H1 (cell line): ENCODE measurements around the gene RNF128. TPM values are rescaled to one million over a fixed set of nuclear protein-coding genes. Genes with fewer than 3 reads are reported as not detected.

Source experiments
- CTCF ChIA-PET: fragments of 300-600 bp; sonication (Branson Sonifier 250); formaldehyde crosslinking; loops from one replicate; lab custom pipeline; 2021; ENCODE audit not compliant: partially characterized antibody; lab: Charles Lee
- POLR2A ChIA-PET: fragments of 300-600 bp; sonication (Branson Sonifier 250); formaldehyde crosslinking; loops from one replicate; lab custom pipeline; 2021; ENCODE audit warnings: inconsistent platforms; ENCODE audit not compliant: partially characterized antibody; lab: Charles Lee
- DNase-seq, 2 experiments: peaks; one replicate each; pipeline versions ENCODE4 v3.0.0 to v3.0.0-alpha.2; 2010 to 2022; ENCODE audit warnings: low spot score in 2 of 2, low read depth in 1 of 2, mixed read lengths in 1 of 2
- FAIRE-seq: peaks from 2 replicates; lab custom pipeline; 2011; peaks lifted over from hg19 to GRCh38; lab: Jason Lieb, UNC
- H2AFZ ChIP-seq: 2 replicates; pipeline ENCODE4 v1.8.1; 2012; ENCODE audit warnings: low read length, inconsistent platforms
- H2AK5ac ChIP-seq: 2 replicates; pipeline ENCODE4 v1.6.1; 2013; ENCODE audit warnings: low read depth, low read length
- H2BK120ac ChIP-seq: replicated peaks from 2 replicates; pipeline ENCODE3; 2013; ENCODE audit warnings: low read depth, low read length, inconsistent platforms
- H2BK12ac ChIP-seq: 2 replicates; pipeline ENCODE4 v1.6.1; 2013; ENCODE audit warnings: low read depth, low read length
- H2BK15ac ChIP-seq: 2 replicates; pipeline ENCODE4 v1.6.1; 2013; ENCODE audit warnings: low read length
- H2BK20ac ChIP-seq: 2 replicates; pipeline ENCODE4 v1.6.1; 2013; ENCODE audit warnings: low read length
- H2BK5ac ChIP-seq: 2 replicates; pipeline ENCODE4 v1.6.1; 2013; ENCODE audit warnings: low read depth, low read length
- H3K14ac ChIP-seq: 2 replicates; pipeline ENCODE4 v1.6.1; 2013; ENCODE audit warnings: inconsistent platforms; ENCODE audit not compliant: insufficient read length
- H3K18ac ChIP-seq: 2 replicates; pipeline ENCODE4 v1.6.1; 2013; ENCODE audit warnings: low read length; ENCODE audit errors: extremely low read depth
- H3K23ac ChIP-seq: 2 replicates; pipeline ENCODE4 v1.6.1; 2013; ENCODE audit warnings: inconsistent platforms; ENCODE audit not compliant: insufficient read length
- H3K23me2 ChIP-seq: 2 replicates; pipeline ENCODE4 v1.6.1; 2013; ENCODE audit warnings: low read depth, low read length
- H3K27ac ChIP-seq: 2 replicates; pipeline ENCODE4 v1.6.1; 2011; ENCODE audit warnings: low read depth, low read length, inconsistent platforms
- H3K27me3 ChIP-seq, 4 experiments: replicated peaks in 1 of 4; 1 replicate in 1 of 4; 2 replicates in 3 of 4; pipeline versions ENCODE4 v1.6.1 to v1.8.1; 2011 to 2013; ENCODE audit warnings: low read length in 3 of 4, mild to moderate bottlenecking in 3 of 4, inconsistent platforms in 2 of 4, mixed read lengths in 2 of 4, moderate library complexity in 1 of 4; ENCODE audit not compliant: control insufficient read depth in 3 of 4, insufficient read depth in 3 of 4; ENCODE audit errors: extremely low read depth in 1 of 4
- H3K36me3 ChIP-seq, 4 experiments: 2 replicates each; pipeline versions ENCODE4 v1.6.1 to v1.8.1; 2011 to 2013; ENCODE audit warnings: mild to moderate bottlenecking in 4 of 4, low read length in 3 of 4, moderate library complexity in 2 of 4, control low read depth in 1 of 4, inconsistent platforms in 1 of 4; ENCODE audit not compliant: insufficient read depth in 4 of 4, control insufficient read depth in 2 of 4
- H3K4ac ChIP-seq: replicated peaks from 2 replicates; pipeline ENCODE3; 2013; ENCODE audit warnings: low read length, low read depth, mixed read lengths, inconsistent platforms; ENCODE audit not compliant: insufficient read length
- H3K4me1 ChIP-seq, 4 experiments: replicated peaks in 1 of 4; 1 replicate in 1 of 4; 2 replicates in 3 of 4; pipeline versions ENCODE4 v1.6.1 to v1.8.1; 2011 to 2013; ENCODE audit warnings: low read length in 3 of 4, inconsistent platforms in 2 of 4, mixed read lengths in 1 of 4; ENCODE audit not compliant: insufficient read depth in 4 of 4, control insufficient read depth in 3 of 4
- H3K4me2 ChIP-seq, 2 experiments: 2 replicates each; pipeline versions ENCODE4 v1.6.1 to v1.8.1; 2011 to 2013; ENCODE audit warnings: low read depth in 2 of 2, low read length in 2 of 2, control low read depth in 1 of 2, inconsistent platforms in 1 of 2, mild to moderate bottlenecking in 1 of 2; ENCODE audit not compliant: insufficient read depth in 1 of 2
- H3K4me3 ChIP-seq, 4 experiments: fragments of 200-600, 300-600 bp in 1 of 4; sonication (generic), shearing (Covaris generic), sonication (Bioruptor Twin) in 1 of 4; 2 replicates each; pipeline versions ENCODE4 v1.5.1 to v1.8.1; 2011 to 2016; ENCODE audit warnings: low read length in 4 of 4, low read depth in 3 of 4, control low read depth in 2 of 4, inconsistent platforms in 2 of 4, mild to moderate bottlenecking in 2 of 4, mixed read lengths in 1 of 4, moderate library complexity in 1 of 4; ENCODE audit not compliant: insufficient read depth in 2 of 4; ENCODE audit errors: extremely low read depth in 1 of 4
- H3K56ac ChIP-seq: replicated peaks from 2 replicates; pipeline ENCODE3; 2013; ENCODE audit warnings: low read depth, mild to moderate bottlenecking, mixed read lengths, low read length, inconsistent platforms; ENCODE audit not compliant: insufficient read length
- H3K79me1 ChIP-seq: 2 replicates; pipeline ENCODE4 v1.6.1; 2013; ENCODE audit warnings: low read depth, low read length, control low read depth
- H3K79me2 ChIP-seq, 2 experiments: 2 replicates each; pipeline versions ENCODE4 v1.6.1 to v1.8.1; 2012 to 2013; ENCODE audit warnings: low read length in 2 of 2, mild to moderate bottlenecking in 2 of 2, inconsistent platforms in 1 of 2; ENCODE audit not compliant: insufficient read depth in 2 of 2, control insufficient read depth in 1 of 2
- H3K9ac ChIP-seq, 4 experiments: replicated peaks in 1 of 4; 1 replicate in 1 of 4; 2 replicates in 3 of 4; pipeline versions ENCODE4 v1.6.1 to v1.8.1; 2011 to 2013; ENCODE audit warnings: low read depth in 3 of 4, low read length in 3 of 4, control low read depth in 2 of 4, mild to moderate bottlenecking in 2 of 4, moderate library complexity in 2 of 4, inconsistent platforms in 1 of 4; ENCODE audit errors: extremely low read depth in 1 of 4
- H3K9me3 ChIP-seq, 2 experiments: 2 replicates each; pipeline versions ENCODE4 v1.6.1 to v1.8.1; 2012 to 2013; ENCODE audit warnings: mild to moderate bottlenecking in 2 of 2, moderate library complexity in 2 of 2, control low read depth in 1 of 2, inconsistent platforms in 1 of 2, low read depth in 1 of 2, low read length in 1 of 2, mixed read lengths in 1 of 2; ENCODE audit not compliant: insufficient read depth in 2 of 2
- H4K20me1 ChIP-seq, 2 experiments: replicated peaks in 1 of 2; 2 replicates each; pipeline versions ENCODE3 to v1.8.1; 2011 to 2013; ENCODE audit warnings: inconsistent platforms in 2 of 2, low read length in 2 of 2, mild to moderate bottlenecking in 1 of 2; ENCODE audit not compliant: insufficient read depth in 2 of 2, control insufficient read depth in 1 of 2
- H4K5ac ChIP-seq: 2 replicates; pipeline ENCODE4 v1.6.1; 2013; ENCODE audit warnings: low read length, low read depth, mixed read lengths, inconsistent platforms; ENCODE audit not compliant: insufficient read length
- H4K8ac ChIP-seq: 2 replicates; pipeline ENCODE4 v1.8.0; 2013; ENCODE audit warnings: mild to moderate bottlenecking, moderate library complexity, low read length, inconsistent platforms; ENCODE audit not compliant: insufficient read depth; ENCODE audit errors: extremely low read depth
- H4K91ac ChIP-seq: replicated peaks from 2 replicates; pipeline ENCODE3; 2013; ENCODE audit warnings: low read length, mixed read lengths, inconsistent platforms; ENCODE audit not compliant: insufficient read length
- BCL11A ChIP-seq, 2 experiments: IDR thresholded peaks; one replicate each; pipeline ENCODE4 v1.6.1; 2011; ENCODE audit warnings: low read depth in 2 of 2, low read length in 2 of 2, mild to moderate bottlenecking in 2 of 2
- CBX8 ChIP-seq: fragments of 300-800, 300-1000 bp; sonication (generic); IDR thresholded peaks from 2 replicates; pipeline ENCODE4 v1.7.1; 2016; ENCODE audit warnings: low read depth, low read length, borderline replicate concordance
- EZH2 ChIP-seq: fragments of 200-600 bp; sonication (generic); IDR thresholded peaks from 2 replicates; pipeline ENCODE4 v1.7.1; 2012; ENCODE audit warnings: low read depth, mild to moderate bottlenecking, moderate library complexity, low read length, inconsistent platforms; ENCODE audit not compliant: severe bottlenecking
- RAD21 ChIP-seq, 2 experiments: IDR thresholded peaks in 1 of 2; conservative IDR thresholded peaks in 1 of 2; 2 replicates each; pipeline ENCODE4 v1.6.1; 2011; ENCODE audit warnings: low read depth in 2 of 2, low read length in 2 of 2, improper control_type of control experiment in 1 of 2, inconsistent platforms in 1 of 2, mild to moderate bottlenecking in 1 of 2, moderate library complexity in 1 of 2
- SP1 ChIP-seq: IDR thresholded peaks from 2 replicates; pipeline ENCODE4 v1.6.1; 2011; ENCODE audit warnings: low read depth, low read length
- SUZ12 ChIP-seq: fragments of 200-600 bp; sonication (generic); IDR thresholded peaks from 2 replicates; pipeline ENCODE4 v1.6.1; 2012; ENCODE audit warnings: mild to moderate bottlenecking, inconsistent platforms, low read length, moderate library complexity, mixed read lengths
- TAF7 ChIP-seq: optimal IDR thresholded peaks from 2 replicates; pipeline ENCODE3; 2011; ENCODE audit warnings: low read depth, mild to moderate bottlenecking, inconsistent platforms, low read length, moderate library complexity, borderline replicate concordance
- TCF12 ChIP-seq: IDR thresholded peaks from 2 replicates; pipeline ENCODE4 v1.6.1; 2011; ENCODE audit warnings: low read depth, mild to moderate bottlenecking, low read length
- WGBS, 2 experiments: shearing (Covaris generic) in 1 of 2; methylation state at CpG; one replicate each; pipeline versions ENCODE4 v1.1.6 to v1.1.7; 2013 to 2015; ENCODE audit warnings: low lambda C conversion rate in 2 of 2, mixed read lengths in 2 of 2, inconsistent platforms in 1 of 2, low coverage in 1 of 2, missing lambda C conversion rate in 1 of 2; ENCODE audit not compliant: insufficient replicate concordance in 2 of 2, insufficient coverage in 1 of 2, insufficient read length in 1 of 2; ENCODE audit errors: extremely low coverage in 1 of 2, missing lambda C conversion rate in 1 of 2; 5-methylcytosine and 5-hydroxymethylcytosine counted together
- polyA plus RNA-seq, 7 experiments: library from polyadenylated mRNA; depleted of rRNA in 3 of 7; stranded (reverse) in 5 of 7; unstranded in 2 of 7; fragments of >200 nt in 5 of 7; fragments of 200-250 nt in 2 of 7; gene quantifications; 1 replicate in 5 of 7; 2 replicates in 1 of 7; 4 replicates in 1 of 7; pipeline versions ENCODE4 v1.2.1 to v1.2.3, GENCODE V29; 2011 to 2013; ENCODE audit warnings: missing spikeins in 2 of 7, mixed read lengths in 2 of 7
- total RNA-seq: library from RNA; stranded (reverse); fragmentation: NEBNext Ultra II Directional; extraction: Animal tissue kit (Norgen Biotek cat#: 25700); gene quantifications from 2 replicates; pipeline ENCODE4 v1.2.1, GENCODE V29; 2021

Gene RNF128
- total and polyA plus RNA-seq, 2 of the 8 experiments (the other 6 are each of a cell fraction or from before 2014, with no cell fraction given), result 0.74 to 2.0 TPM

- no peak overlapping the region for H2BK20ac ChIP-seq
- DNase-seq (no peak), FAIRE-seq (no peak)
- H3K9me3 ChIP-seq, result no peaks in the 10 kb centered on the region
- no peak overlapping the region for H3K56ac ChIP-seq
- ChIA-PET CTCF (no interaction called here), POLR2A (no interaction called here)
- peak overlapping the region in 1 of 4 experiments; percentile 28; a peak in 1 of 7 replicates for H3K9ac ChIP-seq
- H3K4me1 ChIP-seq, result no peaks in the 10 kb centered on the region
- no peak overlapping the region for H2BK15ac ChIP-seq
- H2BK5ac ChIP-seq, result no peak overlapping the region
- peak overlapping the region; percentile 75 to 85 for H3K4me2 ChIP-seq
- H2AFZ ChIP-seq, result peak overlapping the region; percentile 62; the same call in 1 of the 2 replicates
- no peaks in the 10 kb centered on the region for H3K79me2 ChIP-seq
- no peak overlapping the region for H4K8ac ChIP-seq
- no peak overlapping the region for H2AK5ac ChIP-seq
- no peak overlapping the region for H4K5ac ChIP-seq
- no peak overlapping the region for H2BK12ac ChIP-seq
- no peaks in the 10 kb centered on the region for H4K20me1 ChIP-seq
- H3K79me1 ChIP-seq, result no peaks in the 10 kb centered on the region
- H3K27me3 ChIP-seq, result no peaks in the 10 kb centered on the region; a peak in 1 of 7 replicates
- 7% methylated on average over 9 of the region's 11 CpGs; no CpG with 5 or more reads in 1 of the 2 experiments for WGBS, 2 experiments
- H3K36me3 ChIP-seq, result no peaks in the 10 kb centered on the region
- no peak overlapping the region for H2BK120ac ChIP-seq
- H3K4me3 ChIP-seq, result peak overlapping the region; percentile 52 to 90 (median 82); a peak in 7 of 8 replicates
- H3K14ac ChIP-seq, result no peak overlapping the region
- H3K18ac ChIP-seq, result no peak overlapping the region
- no peak overlapping the region for H3K23ac ChIP-seq
- H3K27ac ChIP-seq, result no peak overlapping the region
- no peak overlapping the region for H4K91ac ChIP-seq
- H3K4ac ChIP-seq, result no peak overlapping the region
- H3K23me2 ChIP-seq, result 0 out of 2 replicates have a peak, but pooled peaks cover 2% of the 10 kb centered on the region
- TF ChIP-seq TCF12 (no peak), RAD21 (IDR thresholded peaks at IDR 0.05 in 1 of 2, conservative IDR thresholded peaks at IDR 0.05 in 1 of 2; ENCODE audit: low read depth in 2 of 2, low read length in 2 of 2) (no peak), CBX8 (no peak), SP1 (no peak), TAF7 (no peak), EZH2 (no peak), BCL11A (IDR thresholded peaks at IDR 0.05; ENCODE audit: low read depth in 2 of 2, low read length in 2 of 2) (no peak), SUZ12 (no peak)
Observed at GRCh38 chrX:106802063-106802387, 75.5 kb downstream of the RNF128 start.
